Chondrocyte (in vitro differentiated cells): ENCODE data around the gene SLC6A7. TPM values are rescaled to one million over a fixed set of nuclear protein-coding genes. Genes with fewer than 3 reads are reported as not detected.

ENCODE experiments used
- DNase-seq: peaks from one replicate; pipeline ENCODE4 v3.0.0; 2021; ENCODE audit warnings: mixed read lengths, low spot score
- H3K27ac Mint-ChIP-seq: one replicate; pipeline ENCODE4 v1.8.0; 2021; ENCODE audit warnings: mild to moderate bottlenecking, moderate library complexity, mixed read lengths; ENCODE audit not compliant: unreplicated experiment
- H3K27me3 Mint-ChIP-seq: 2 replicates; pipeline ENCODE4 v1.8.0; 2021; ENCODE audit warnings: low read depth, mixed read lengths
- H3K36me3 Mint-ChIP-seq: 2 replicates; pipeline ENCODE4 v1.8.0; 2021; ENCODE audit warnings: low read depth, mixed read lengths
- H3K4me1 Mint-ChIP-seq: 2 replicates; pipeline ENCODE4 v1.8.0; 2021; ENCODE audit warnings: low read depth, mild to moderate bottlenecking, mixed read lengths
- H3K4me3 Mint-ChIP-seq: one replicate; pipeline ENCODE4 v1.8.0; 2021; ENCODE audit warnings: mild to moderate bottlenecking, moderate library complexity, mixed read lengths; ENCODE audit not compliant: unreplicated experiment
- H3K9me3 Mint-ChIP-seq: 2 replicates; pipeline ENCODE4 v1.8.0; 2021; ENCODE audit warnings: low read depth, mixed read lengths
- total RNA-seq: library from RNA; stranded (reverse); gene quantifications from 3 replicates; pipeline ENCODE4 v1.2.1, GENCODE V29; 2021
- TF ChIP-seq, protein P1 (sequence below): fragments of 200-600 bp; sonication (generic); IDR thresholded peaks from 2 replicates; pipeline ENCODE4 v1.5.0; 2021; ENCODE audit warnings: antibody characterized with exemption, mild to moderate bottlenecking, moderate library complexity

The SLC6A7 gene
- total RNA-seq, 1 donor from 2014 or later, result not detected

DNA sequence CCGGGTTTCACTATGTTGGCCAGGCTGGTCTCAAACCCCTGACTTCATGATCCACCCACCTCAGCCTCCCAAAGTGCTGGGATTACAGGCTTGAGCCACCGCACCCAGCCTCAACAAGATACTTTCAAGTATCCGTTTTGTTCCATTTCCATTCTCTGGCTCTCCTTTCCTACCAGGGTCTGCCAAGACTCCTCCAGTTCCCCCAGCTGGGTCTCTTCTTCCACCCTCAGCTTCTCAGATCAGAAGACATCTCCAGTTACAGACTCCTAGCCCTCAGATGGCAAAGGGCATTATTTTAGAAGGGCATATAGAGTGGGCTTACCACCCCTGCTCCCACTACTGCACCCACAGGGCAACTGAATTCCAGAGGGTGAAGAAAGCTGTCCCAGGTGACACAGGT lies 32.7 kb upstream of the SLC6A7 start:
- no peak for DNase-seq
- no peaks in the 10 kb centered on the region for H3K27me3 Mint-ChIP-seq
- H3K4me3 Mint-ChIP-seq, result no peak overlapping the region
- TF ChIP-seq, protein P1, sequence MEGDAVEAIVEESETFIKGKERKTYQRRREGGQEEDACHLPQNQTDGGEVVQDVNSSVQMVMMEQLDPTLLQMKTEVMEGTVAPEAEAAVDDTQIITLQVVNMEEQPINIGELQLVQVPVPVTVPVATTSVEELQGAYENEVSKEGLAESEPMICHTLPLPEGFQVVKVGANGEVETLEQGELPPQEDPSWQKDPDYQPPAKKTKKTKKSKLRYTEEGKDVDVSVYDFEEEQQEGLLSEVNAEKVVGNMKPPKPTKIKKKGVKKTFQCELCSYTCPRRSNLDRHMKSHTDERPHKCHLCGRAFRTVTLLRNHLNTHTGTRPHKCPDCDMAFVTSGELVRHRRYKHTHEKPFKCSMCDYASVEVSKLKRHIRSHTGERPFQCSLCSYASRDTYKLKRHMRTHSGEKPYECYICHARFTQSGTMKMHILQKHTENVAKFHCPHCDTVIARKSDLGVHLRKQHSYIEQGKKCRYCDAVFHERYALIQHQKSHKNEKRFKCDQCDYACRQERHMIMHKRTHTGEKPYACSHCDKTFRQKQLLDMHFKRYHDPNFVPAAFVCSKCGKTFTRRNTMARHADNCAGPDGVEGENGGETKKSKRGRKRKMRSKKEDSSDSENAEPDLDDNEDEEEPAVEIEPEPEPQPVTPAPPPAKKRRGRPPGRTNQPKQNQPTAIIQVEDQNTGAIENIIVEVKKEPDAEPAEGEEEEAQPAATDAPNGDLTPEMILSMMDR, result no peak
- no peaks in the 10 kb centered on the region for H3K9me3 Mint-ChIP-seq
- H3K4me1 Mint-ChIP-seq, result peaks cover 82% of the 10 kb centered on the region
- H3K27ac Mint-ChIP-seq, result peak overlapping the region; percentile 97
- peaks cover 16% of the 10 kb centered on the region for H3K36me3 Mint-ChIP-seq

DNA sequence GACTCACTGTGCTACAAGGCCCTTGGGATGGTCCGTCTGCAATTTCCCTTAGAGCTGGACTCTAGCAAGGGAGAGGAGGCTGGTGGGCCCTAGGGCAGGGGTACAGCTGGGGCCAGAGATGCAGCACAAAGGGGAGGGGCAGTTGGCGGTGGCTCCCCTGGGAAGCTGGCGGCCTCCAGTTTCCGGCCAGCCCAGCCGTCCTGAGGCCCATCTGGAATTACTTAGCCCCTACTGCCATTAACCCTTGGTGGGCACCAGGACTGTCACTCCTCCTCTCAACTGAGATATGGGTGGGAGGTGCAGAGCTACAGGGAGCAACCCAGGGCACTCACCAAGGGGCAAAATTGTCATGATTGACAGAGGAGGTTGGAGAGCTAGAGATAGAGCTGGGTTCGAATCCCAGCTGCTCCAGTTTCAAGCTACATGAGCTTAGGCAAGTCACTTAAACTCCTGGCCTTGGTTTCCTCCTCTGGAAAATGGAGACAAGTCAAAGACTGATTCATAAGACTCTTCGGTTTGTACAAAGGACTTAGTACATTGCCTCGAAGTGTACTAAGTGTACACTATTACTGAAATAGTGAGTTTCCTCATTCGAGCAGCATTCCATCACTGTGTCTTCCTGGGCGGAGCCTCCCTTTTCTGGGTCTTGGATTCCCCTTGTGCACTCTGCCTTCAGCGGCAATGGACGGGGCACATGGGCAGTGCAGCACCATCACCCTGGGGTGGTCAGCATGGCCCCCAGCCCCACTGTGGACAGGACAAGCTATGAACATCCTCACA lies 31.5 kb upstream of the SLC6A7 start:
- H3K27ac Mint-ChIP-seq, result peak overlapping the region; percentile 97

DNA sequence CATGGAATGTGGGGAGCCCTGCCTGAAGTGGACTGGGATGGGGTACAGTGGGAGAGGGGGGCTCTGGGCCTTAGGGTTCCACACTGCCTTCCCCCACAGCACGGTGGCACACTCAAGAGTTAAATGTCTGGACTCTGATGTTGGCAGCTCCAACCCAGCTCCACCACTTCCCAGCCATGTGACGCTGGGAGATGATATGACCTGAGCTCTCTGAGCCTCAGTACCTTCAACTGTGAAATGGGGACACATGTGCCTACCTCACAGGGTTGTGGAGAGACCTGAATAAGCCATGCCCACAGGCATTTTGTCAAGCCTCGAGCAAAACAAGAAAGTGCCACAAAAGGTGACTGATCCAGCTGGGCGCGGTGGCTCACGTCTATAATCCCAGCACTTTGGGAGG lies 30.8 kb upstream of the SLC6A7 start:
- no peaks in the 10 kb centered on the region for H3K27me3 Mint-ChIP-seq
- no peak for DNase-seq
- H3K27ac Mint-ChIP-seq, result peak overlapping the region; percentile 86
- TF ChIP-seq, protein P1, result no peak
- peaks cover 5% of the 10 kb centered on the region for H3K36me3 Mint-ChIP-seq
- peaks cover 70% of the 10 kb centered on the region for H3K4me1 Mint-ChIP-seq
- H3K9me3 Mint-ChIP-seq, result no peaks in the 10 kb centered on the region
- no peak overlapping the region for H3K4me3 Mint-ChIP-seq

More for the DNA sequence above, 31.5 kb upstream of the SLC6A7 start:
- TF ChIP-seq, protein P1, result no peak
- DNase-seq, result no peak
- peak overlapping the region; percentile 12 for H3K4me3 Mint-ChIP-seq
- H3K9me3 Mint-ChIP-seq, result no peaks in the 10 kb centered on the region
- peaks cover 11% of the 10 kb centered on the region for H3K36me3 Mint-ChIP-seq
- peaks cover 70% of the 10 kb centered on the region for H3K4me1 Mint-ChIP-seq
- H3K27me3 Mint-ChIP-seq, result no peaks in the 10 kb centered on the region

DNA sequence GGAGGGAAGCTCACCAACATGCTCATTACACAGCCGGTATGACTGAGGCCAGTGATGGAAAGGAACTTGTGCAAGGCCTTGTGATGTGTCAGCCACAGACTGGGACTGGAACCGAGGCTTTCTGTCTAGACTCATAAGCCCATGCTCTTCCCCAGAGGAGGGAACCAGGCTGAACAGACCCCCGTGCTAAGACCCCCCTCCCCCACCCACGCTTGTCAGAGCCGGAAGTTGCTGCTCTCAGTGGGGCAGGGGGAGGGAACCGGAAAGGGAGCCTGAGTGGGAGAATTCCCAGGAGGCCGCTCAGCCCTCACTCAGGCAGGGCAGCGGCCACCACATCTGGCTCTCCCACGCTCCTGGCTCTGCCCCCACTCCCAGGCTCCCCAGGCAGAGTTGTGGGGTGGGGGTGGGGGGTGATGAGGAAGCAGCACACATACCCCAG lies 30.1 kb upstream of the SLC6A7 start:
- Mint-ChIP-seq H3K36me3 (peaks cover 2% of the 10 kb centered on the region), H3K27me3 (no peaks in the 10 kb centered on the region), H3K27ac (peak overlapping the region; percentile 82), H3K4me3 (no peak overlapping the region), H3K4me1 (peaks cover 72% of the 10 kb centered on the region), H3K9me3 (no peaks in the 10 kb centered on the region)
- TF ChIP-seq, protein P1, result no peak
- DNase-seq, result no peak

DNA sequence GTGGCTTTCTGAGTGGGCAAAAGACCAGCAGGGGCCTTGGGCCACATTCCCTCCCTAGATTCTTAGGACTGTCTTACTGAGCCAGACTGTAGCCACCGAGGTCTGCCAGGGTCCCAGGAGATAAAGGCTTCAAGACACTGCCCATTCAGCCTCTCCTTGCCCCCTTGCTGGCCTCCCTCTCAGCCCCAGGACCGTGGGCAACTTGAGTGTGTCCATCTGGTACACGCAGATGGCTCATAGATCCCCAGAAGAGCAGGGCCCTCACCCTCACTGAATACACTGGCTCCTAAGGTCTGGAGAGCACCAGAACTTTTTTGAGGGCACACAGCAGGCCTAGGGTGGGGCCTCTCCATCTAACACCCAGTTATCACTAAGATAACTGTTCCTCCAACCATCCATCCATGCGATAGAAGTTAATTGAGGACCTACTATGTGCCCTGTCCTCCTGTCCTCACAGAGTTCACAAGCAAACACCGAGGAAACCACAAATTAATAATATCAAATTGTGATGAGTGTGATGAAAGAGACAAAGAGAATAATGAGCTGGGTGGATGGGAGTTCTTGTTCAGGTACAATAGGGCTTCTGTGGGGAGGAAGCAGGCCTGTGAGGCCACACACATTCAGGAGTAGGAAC lies 29.3 kb upstream of the SLC6A7 start:
- no peaks in the 10 kb centered on the region for H3K9me3 Mint-ChIP-seq
- TF ChIP-seq, protein P1, result no peak
- H3K4me3 Mint-ChIP-seq, result no peak overlapping the region
- DNase-seq, result no peak
- peaks cover 73% of the 10 kb centered on the region for H3K4me1 Mint-ChIP-seq
- H3K27ac Mint-ChIP-seq, result peak overlapping the region; percentile 82
- H3K36me3 Mint-ChIP-seq, result no peaks in the 10 kb centered on the region
- H3K27me3 Mint-ChIP-seq, result no peaks in the 10 kb centered on the region
